GM18519 (cell line): ENCODE measurements around the gene AKAP5.

Source experiments
- ATAC-seq: cut with Tn5 transposase; IDR thresholded peaks from one replicate; pipeline ENCODE4 v1.9.1; 2021; ENCODE audit warnings: mild to moderate bottlenecking, moderate library complexity; ENCODE audit not compliant: unreplicated experiment, low FRiP score

Gene AKAP5

GRCh38 chr14:64465191-64465822 lies at the start of gene AKAP5:
TSS of gene AKAP5 (plus strand) at chr14:64465499. CDS start at chr14:64468395, 2,896 bp downstream.
- ATAC-seq, result peak; percentile 36

- ATAC-seq, result no peak
These were observed 48.9 kb upstream of the AKAP5 start for GRCh38 chr14:64416348-64416932.

- ATAC-seq, result no peak
These were observed 48.1 kb upstream of the AKAP5 start for GRCh38 chr14:64417055-64417770.

GRCh38 chr14:64417771-64418125 lies 47.6 kb upstream of the AKAP5 start:
- ATAC-seq, result no peak

- ATAC-seq, result no peak
These were observed 46.3 kb upstream of the AKAP5 start for GRCh38 chr14:64419003-64419402.

GRCh38 chr14:64421166-64421565 lies 44.1 kb upstream of the AKAP5 start:
- no peak for ATAC-seq

- ATAC-seq, result no peak
These were observed 43.3 kb upstream of the AKAP5 start for GRCh38 chr14:64422005-64422404.

GRCh38 chr14:64422756-64423155 lies 42.5 kb upstream of the AKAP5 start:
- ATAC-seq, result no peak

- ATAC-seq, result no peak
These were observed 41.3 kb upstream of the AKAP5 start for GRCh38 chr14:64423987-64424386.

GRCh38 chr14:64434528-64434927 lies 30.8 kb upstream of the AKAP5 start:
- no peak for ATAC-seq

- ATAC-seq, result no peak
These were observed 27.0 kb upstream of the AKAP5 start for GRCh38 chr14:64438181-64438841.

GRCh38 chr14:64439141-64439540 lies 26.2 kb upstream of the AKAP5 start:
- ATAC-seq, result no peak

GRCh38 chr14:64440494-64440893 lies 24.8 kb upstream of the AKAP5 start:
- ATAC-seq, result no peak

GRCh38 chr14:64442300-64442988 lies 22.9 kb upstream of the AKAP5 start:
- no peak for ATAC-seq

- no peak for ATAC-seq
These were observed 21.2 kb upstream of the AKAP5 start for GRCh38 chr14:64444140-64444539.

- ATAC-seq, result peak; percentile 80
These were observed 20.1 kb upstream of the AKAP5 start for GRCh38 chr14:64444984-64445845.

GRCh38 chr14:64447876-64448670 lies 17.2 kb upstream of the AKAP5 start:
- ATAC-seq, result no peak

- ATAC-seq, result no peak
These were observed 15.0 kb upstream of the AKAP5 start for GRCh38 chr14:64450255-64450654.

GRCh38 chr14:64454671-64455070 lies 10.6 kb upstream of the AKAP5 start:
- ATAC-seq, result no peak
